Cardiac fibroblast (primary cell): ENCODE measurements around the gene GLG1.
"Not testable (repeated sequence)": the region's sequence is repeated elsewhere in the genome, so short reads cannot be mapped to it uniquely, and the experiment has no call there.

Experiments
- DNase-seq, 2 donors: peaks; one replicate each; pipeline versions ENCODE4 v3.0.0 to v3.0.0-alpha.2; 2010; ENCODE audit warnings: low read depth in 2 of 2
- H3K4me3 ChIP-seq, 2 donors: replicated peaks in 1 of 2; 1 replicate in 1 of 2; 2 replicates in 1 of 2; pipeline ENCODE4 v1.5.1; 2011; ENCODE audit warnings: low read depth in 2 of 2, low read length in 2 of 2, mild to moderate bottlenecking in 2 of 2, moderate library complexity in 1 of 2

The GLG1 gene

GRCh38 chr16:74421482-74421785 is 185.5 kb downstream of the GLG1 start:
- not testable (repeated sequence) for DNase-seq, H3K4me3 ChIP-seq

DNA sequence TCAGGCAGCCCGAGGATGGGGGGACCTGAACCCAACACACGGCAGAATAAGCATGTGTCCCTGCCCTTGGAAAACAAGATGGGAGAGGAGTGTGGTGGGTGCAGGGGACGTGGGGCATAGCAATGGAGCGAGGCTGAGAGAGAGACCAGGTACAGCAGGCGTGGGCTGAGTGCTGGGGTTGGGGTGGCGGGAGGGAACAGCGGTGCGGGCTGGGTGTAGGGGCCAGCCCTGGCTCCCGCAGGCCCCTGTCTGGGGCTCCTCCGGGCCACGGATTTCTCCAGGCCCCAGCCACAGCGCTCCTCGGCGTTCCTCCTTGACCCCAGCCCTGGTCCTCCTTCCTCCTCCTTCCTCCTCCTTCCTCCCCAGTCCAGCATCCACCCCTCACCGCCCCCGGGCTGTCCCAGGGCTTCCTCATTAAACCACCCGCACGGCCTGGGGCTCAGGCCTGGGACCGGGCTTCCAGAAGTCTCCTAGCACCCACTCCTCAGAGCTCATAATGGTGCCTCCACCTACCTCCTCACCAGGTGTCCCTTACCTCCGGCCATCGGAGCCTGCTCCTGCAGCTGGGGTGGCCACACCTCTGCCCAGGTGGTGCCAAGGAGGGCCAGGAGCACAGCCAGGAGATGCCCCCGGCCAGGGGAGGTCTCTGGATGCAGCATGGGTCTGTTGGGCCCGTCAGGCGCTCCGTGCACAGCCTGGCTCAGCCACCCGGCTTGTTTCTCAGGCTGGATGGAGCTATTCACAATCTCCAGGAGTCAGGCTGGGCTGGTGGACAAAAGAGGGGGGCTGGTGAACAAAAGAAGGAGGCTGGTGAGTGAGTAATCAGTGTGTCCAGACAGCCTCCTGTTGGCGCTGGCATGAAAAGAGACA is 186.1 kb downstream of the GLG1 start, which contains the start of gene CLEC18B:
Gene CLEC18B (minus strand): TSS at position 867 of the 870 bp plus-strand sequence. CDS start 208 bp downstream, at position 659.
- H3K4me3 ChIP-seq, result not testable (repeated sequence)
- peak in 1 of 2 donors; percentile 44 for DNase-seq

DNA sequence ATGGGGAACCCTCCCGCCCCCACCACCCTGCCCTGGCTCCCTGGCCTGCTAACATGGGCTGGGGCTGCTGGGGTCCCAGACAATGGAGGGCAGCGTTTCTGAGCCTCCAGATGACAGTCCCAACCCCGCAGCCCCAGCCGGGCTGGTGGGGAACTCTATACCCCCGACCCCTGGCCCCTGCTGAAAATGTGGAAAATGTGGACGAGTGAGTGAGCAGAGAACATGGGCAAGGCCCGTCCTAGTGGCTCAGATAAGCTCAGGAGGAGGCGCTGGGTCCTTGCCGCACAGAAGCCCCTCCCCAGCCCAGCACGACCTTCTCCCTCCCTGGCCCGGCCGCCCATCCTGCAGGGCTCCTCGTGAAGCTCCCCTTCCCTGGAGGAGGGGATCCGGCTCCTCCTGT is 187.1 kb downstream of the GLG1 start:
- not testable (repeated sequence) for H3K4me3 ChIP-seq, DNase-seq

- DNase-seq, H3K4me3 ChIP-seq: not testable (repeated sequence)
Measured at GRCh38 chr16:74417897-74418296, 189.0 kb downstream of the GLG1 start.

DNA sequence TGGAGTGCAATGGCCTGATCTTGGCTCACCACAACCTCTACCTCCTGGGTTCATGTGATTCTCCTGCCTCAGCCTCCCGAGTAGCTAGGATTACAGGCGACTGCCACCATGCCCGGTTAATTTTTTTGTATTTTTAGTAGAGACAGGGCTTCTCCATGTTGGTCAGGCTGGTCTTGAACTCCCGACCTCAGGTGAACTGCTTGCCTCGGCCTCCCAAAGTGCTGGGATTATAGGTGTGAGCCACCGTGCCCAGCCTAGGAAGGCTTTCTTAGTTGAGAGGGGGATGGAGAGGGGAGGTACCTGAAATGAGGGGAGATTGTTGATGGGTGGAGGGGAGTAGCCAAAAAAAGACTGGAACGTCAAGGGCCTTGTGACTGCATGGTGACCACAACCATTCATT is 193.0 kb downstream of the GLG1 start:
- DNase-seq, result not testable (repeated sequence)

GRCh38 chr16:74413485-74413884 is 193.4 kb downstream of the GLG1 start:
- not testable (repeated sequence) for H3K4me3 ChIP-seq

More for the DNA sequence above, 193.0 kb downstream of the GLG1 start:
- not testable (repeated sequence) for H3K4me3 ChIP-seq

DNA sequence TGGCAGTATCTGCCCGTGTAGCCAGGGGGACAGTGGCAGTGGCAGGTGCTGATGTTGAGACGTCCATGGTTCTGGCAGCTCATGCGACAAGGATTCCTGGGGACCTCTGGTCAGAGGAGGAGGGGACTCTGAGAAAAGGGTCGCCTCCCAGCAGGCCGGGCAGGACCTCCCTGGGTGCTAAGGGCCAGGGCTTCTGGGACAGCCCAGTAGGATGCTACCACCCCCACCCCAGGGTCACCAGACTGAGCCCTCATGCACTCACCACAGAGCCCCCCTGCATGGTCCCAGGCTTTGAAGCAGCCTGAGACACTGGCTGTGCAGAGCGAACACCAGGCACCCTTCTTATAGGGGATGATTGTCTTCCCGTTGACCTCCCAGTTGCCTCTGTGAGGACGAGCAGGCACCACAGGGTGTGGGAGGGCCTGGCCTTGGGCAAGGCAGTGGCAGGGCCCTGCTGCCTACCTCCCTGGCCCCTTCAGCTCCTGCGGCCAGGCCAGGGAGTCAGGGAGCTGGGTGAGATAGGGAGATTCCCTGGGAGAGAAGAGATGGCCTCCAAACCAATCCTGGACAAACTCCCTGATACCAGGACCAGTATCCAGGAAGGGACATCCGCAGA is 194.0 kb downstream of the GLG1 start:
- not testable (repeated sequence) for DNase-seq, H3K4me3 ChIP-seq

More at GRCh38 chr16:74413485-74413884, 193.4 kb downstream of the GLG1 start:
- DNase-seq, result not testable (repeated sequence)

GRCh38 chr16:74412138-74412774 is 194.7 kb downstream of the GLG1 start:
- DNase-seq, H3K4me3 ChIP-seq: not testable (repeated sequence)

GRCh38 chr16:74410981-74411380 is 195.9 kb downstream of the GLG1 start:
- not testable (repeated sequence) for H3K4me3 ChIP-seq, DNase-seq

GRCh38 chr16:74410057-74410957 is 196.6 kb downstream of the GLG1 start:
- not testable (repeated sequence) for DNase-seq

DNA sequence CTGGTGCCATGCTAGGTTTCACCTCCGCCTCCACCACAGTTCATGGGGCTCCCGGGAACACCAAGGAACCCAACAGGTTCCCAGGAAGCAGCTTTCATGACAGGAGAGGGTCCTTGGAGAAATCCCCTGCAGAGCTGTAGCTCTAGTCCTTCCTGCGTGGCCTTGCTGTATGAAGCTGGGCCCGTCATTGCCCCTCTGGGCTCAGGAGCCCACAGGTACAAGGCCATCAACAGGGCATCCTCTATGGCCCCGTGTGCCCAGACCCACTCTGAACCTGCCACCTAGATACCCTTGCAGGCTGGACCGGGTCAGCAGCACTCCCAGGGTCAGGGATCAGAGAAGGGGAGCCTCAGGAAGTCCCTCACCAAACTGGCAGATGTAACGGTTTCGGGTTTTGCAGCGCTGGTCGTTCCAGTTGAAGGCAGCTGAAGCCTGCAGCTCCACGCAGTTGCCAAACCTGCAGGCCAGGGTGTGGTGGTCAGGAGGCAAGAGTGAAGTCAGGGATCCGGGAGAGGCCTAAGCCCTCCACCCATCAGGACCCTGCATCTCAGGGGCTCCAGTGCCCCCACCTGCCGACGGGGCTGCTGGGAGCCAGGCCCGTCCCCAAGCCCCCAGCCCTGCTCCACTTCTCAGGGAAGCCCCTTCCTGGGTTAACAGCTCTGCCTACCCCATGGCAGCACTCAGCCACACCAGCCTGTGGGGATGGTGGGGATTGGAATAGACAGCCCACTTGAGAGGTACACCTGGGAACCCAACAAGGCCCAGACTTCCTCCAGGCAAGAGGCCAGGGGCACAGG is 197.5 kb downstream of the GLG1 start:
- not testable (repeated sequence) for H3K4me3 ChIP-seq, DNase-seq

More at GRCh38 chr16:74410057-74410957, 196.6 kb downstream of the GLG1 start:
- H3K4me3 ChIP-seq, result not testable (repeated sequence)

GRCh38 chr16:74407362-74407705 is 199.6 kb downstream of the GLG1 start:
- DNase-seq, result peak in 1 of 2 donors; percentile 15
- H3K4me3 ChIP-seq, result peak overlapping the region; percentile 2 to 36

- not testable (repeated sequence) for H3K4me3 ChIP-seq, DNase-seq
Measured at GRCh38 chr16:74406600-74407361, 200.1 kb downstream of the GLG1 start.

GRCh38 chr16:74404148-74404933 is 202.6 kb downstream of the GLG1 start:
- not testable (repeated sequence) for DNase-seq, H3K4me3 ChIP-seq

DNA sequence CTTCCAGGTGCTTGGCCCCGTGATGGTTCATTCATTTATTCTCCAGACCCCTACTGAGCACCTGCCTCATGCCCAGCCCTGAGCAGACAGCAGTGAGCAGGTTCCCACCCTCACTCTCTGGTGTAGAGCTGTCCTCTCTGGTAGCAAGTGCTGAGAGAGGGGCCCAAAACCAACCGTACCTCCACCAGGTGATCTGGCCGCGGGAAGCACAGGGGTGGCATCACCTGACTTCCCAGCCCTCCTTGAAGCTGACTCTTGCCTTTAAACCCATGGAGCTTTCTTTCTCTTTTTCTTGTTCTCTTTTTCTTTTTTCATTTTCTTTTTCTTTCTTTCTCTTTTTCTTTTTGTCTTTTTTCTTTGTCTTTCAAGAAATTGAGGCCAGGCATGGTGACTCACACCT is 206.7 kb downstream of the GLG1 start:
- not testable (repeated sequence) for DNase-seq, H3K4me3 ChIP-seq
